Endothelial cell of umbilical vein (primary cell): Measurements from ENCODE around the gene SNX5. TPM values are rescaled to one million over a fixed set of nuclear protein-coding genes. Genes with fewer than 3 reads are reported as not detected.

Experiments used
- BruUV-seq: library from RNA; stranded (reverse); fragments of 400-500 nt; replicated peaks from 2 replicates; lab custom pipeline; 2021; lab: Mats Ljungman, UMichigan
- CTCF ChIA-PET: fragments of 300-600, 350-600 bp; sonication (Branson Sonifier 250); formaldehyde crosslinking; loops from one replicate; lab custom pipeline; 2021; ENCODE audit warnings: antibody characterized with exemption, inconsistent platforms; lab: Charles Lee
- POLR2A ChIA-PET: fragments of 300-600, 350-600 bp; sonication (Branson Sonifier 250); formaldehyde crosslinking; loops from one replicate; lab custom pipeline; 2021; ENCODE audit warnings: antibody characterized with exemption, inconsistent platforms; lab: Charles Lee
- DNase-seq: peaks from one replicate; pipeline ENCODE4 v3.0.0-alpha.2; 2011; ENCODE audit warnings: low read depth, low spot score
- FAIRE-seq: peaks from 2 replicates; lab custom pipeline; 2011; peaks lifted over from hg19 to GRCh38; lab: Jason Lieb, UNC
- H2AFZ ChIP-seq: 2 replicates; pipeline ENCODE4 v1.6.0; 2012; ENCODE audit warnings: low read depth, low read length, control low read depth, inconsistent platforms
- H3K27ac ChIP-seq: 2 replicates; pipeline ENCODE4 v1.5.1; 2011; ENCODE audit warnings: low read depth, mild to moderate bottlenecking, control low read depth, low read length, moderate library complexity; ENCODE audit not compliant: insufficient read depth
- H3K27me3 ChIP-seq, 2 experiments: 2 replicates each; pipeline versions ENCODE4 v1.6.0 to v1.6.1; 2011; ENCODE audit warnings: low read length in 2 of 2, mixed read lengths in 1 of 2; ENCODE audit not compliant: control insufficient read depth in 2 of 2, insufficient read depth in 2 of 2
- H3K36me3 ChIP-seq, 2 experiments: 2 replicates in 1 of 2; 3 replicates in 1 of 2; pipeline ENCODE4 v1.5.1; 2011; ENCODE audit warnings: low read length in 2 of 2, mild to moderate bottlenecking in 1 of 2, moderate library complexity in 1 of 2; ENCODE audit not compliant: control insufficient read depth in 2 of 2, insufficient read depth in 2 of 2; ENCODE audit errors: extremely low read depth in 1 of 2
- H3K4me1 ChIP-seq: 3 replicates; pipeline ENCODE4 v1.5.1; 2011; ENCODE audit warnings: mild to moderate bottlenecking, low read length; ENCODE audit not compliant: control insufficient read depth, insufficient read depth; ENCODE audit errors: extremely low read depth
- H3K4me2 ChIP-seq: 2 replicates; pipeline ENCODE4 v1.6.1; 2011; ENCODE audit warnings: low read length, control low read depth, mixed read lengths; ENCODE audit not compliant: insufficient read depth
- H3K4me3 ChIP-seq, 3 experiments: fragments of 200-600 bp in 1 of 3; sonication (generic), shearing (Covaris generic) in 1 of 3; replicated peaks in 1 of 3; 2 replicates each; pipeline ENCODE4 v1.5.1; 2011 to 2016; ENCODE audit warnings: control low read depth in 3 of 3, low read length in 3 of 3, mild to moderate bottlenecking in 2 of 3, inconsistent platforms in 1 of 3, low read depth in 1 of 3, moderate library complexity in 1 of 3; ENCODE audit not compliant: insufficient read depth in 1 of 3
- H3K79me2 ChIP-seq: 2 replicates; pipeline ENCODE4 v1.6.0; 2012; ENCODE audit warnings: low read length, inconsistent platforms; ENCODE audit not compliant: control insufficient read depth, insufficient read depth
- H3K9ac ChIP-seq: replicated peaks from 2 replicates; pipeline ENCODE3; 2011; ENCODE audit warnings: low read length, control low read depth; ENCODE audit not compliant: insufficient read depth; ENCODE audit errors: extremely low read depth
- H3K9me1 ChIP-seq: replicated peaks from 3 replicates; pipeline ENCODE4 v1.6.0; 2011; ENCODE audit warnings: mild to moderate bottlenecking, low read length; ENCODE audit not compliant: control insufficient read depth, insufficient read depth; ENCODE audit errors: extremely low read depth
- H3K9me3 ChIP-seq: replicated peaks from 2 replicates; pipeline ENCODE4 v1.5.1; 2012; ENCODE audit warnings: low read length, inconsistent platforms; ENCODE audit not compliant: control insufficient read depth, insufficient read depth
- H4K20me1 ChIP-seq: replicated peaks from 2 replicates; pipeline ENCODE3; 2011; ENCODE audit warnings: mild to moderate bottlenecking, low read length; ENCODE audit not compliant: control insufficient read depth, insufficient read depth; ENCODE audit errors: extremely low read depth
- EZH2 ChIP-seq: IDR thresholded peaks from 2 replicates; pipeline ENCODE4 v1.6.1; 2012; ENCODE audit warnings: borderline replicate concordance, low read depth, mild to moderate bottlenecking, moderate library complexity, low read length, inconsistent platforms; ENCODE audit not compliant: severe bottlenecking
- FOS ChIP-seq: IDR thresholded peaks from 2 replicates; pipeline ENCODE4 v1.6.1; 2011; ENCODE audit warnings: mild to moderate bottlenecking, low read length, moderate library complexity, borderline replicate concordance; ENCODE audit not compliant: insufficient read depth
- GATA2 ChIP-seq: IDR thresholded peaks from 2 replicates; pipeline ENCODE4 v1.7.0; 2011; ENCODE audit warnings: low read depth, mild to moderate bottlenecking, moderate library complexity, mixed read lengths, low read length; ENCODE audit not compliant: insufficient read length, insufficient read depth
- JUN ChIP-seq: IDR thresholded peaks from 2 replicates; pipeline ENCODE4 v1.6.1; 2011; ENCODE audit warnings: borderline replicate concordance, low read depth; ENCODE audit not compliant: insufficient read length, insufficient read depth
- MYC ChIP-seq: IDR thresholded peaks from one replicate; pipeline ENCODE4 v1.6.1; 2011; ENCODE audit warnings: mild to moderate bottlenecking, low read depth, low read length
- POLR2AphosphoS5 ChIP-seq: IDR thresholded peaks from 2 replicates; pipeline ENCODE4 v1.6.1; 2012; ENCODE audit warnings: low read depth, mild to moderate bottlenecking, control low read depth, low read length, moderate library complexity; ENCODE audit not compliant: insufficient read depth
- dilution Hi-C: fragments of 300-500 bp; cut with MboI; formaldehyde crosslinking; loops from one replicate; pipeline ENCODE4 v1.15.0; 2019; ENCODE audit warnings: low sequenced_read_pairs; ENCODE audit not compliant: extremely low pct_ligation_motif_present
- intact Hi-C: fragments of 100-400 bp; cut with micrococcal nuclease; formaldehyde crosslinking; loops from one replicate; pipeline ENCODE4 v1.10.0; 2022
- polyA plus RNA-seq, 4 experiments: library from polyadenylated mRNA; depleted of rRNA in 3 of 4; stranded (reverse) in 3 of 4; unstranded in 1 of 4; fragments of >200 nt; gene quantifications; 2 replicates each; pipeline versions ENCODE4 v1.2.1 to v1.2.3, GENCODE V29; 2011 to 2012; ENCODE audit warnings: missing spikeins in 1 of 4
- total RNA-seq: library from RNA; stranded (reverse); gene quantifications from 2 replicates; pipeline ENCODE4 v1.2.3, GENCODE V29; 2021

Gene SNX5
- total and polyA plus RNA-seq, 2 donors (not counting 3 experiments of a cell fraction or from before 2014, with no cell fraction given), result 76.2 to 121 TPM

DNA sequence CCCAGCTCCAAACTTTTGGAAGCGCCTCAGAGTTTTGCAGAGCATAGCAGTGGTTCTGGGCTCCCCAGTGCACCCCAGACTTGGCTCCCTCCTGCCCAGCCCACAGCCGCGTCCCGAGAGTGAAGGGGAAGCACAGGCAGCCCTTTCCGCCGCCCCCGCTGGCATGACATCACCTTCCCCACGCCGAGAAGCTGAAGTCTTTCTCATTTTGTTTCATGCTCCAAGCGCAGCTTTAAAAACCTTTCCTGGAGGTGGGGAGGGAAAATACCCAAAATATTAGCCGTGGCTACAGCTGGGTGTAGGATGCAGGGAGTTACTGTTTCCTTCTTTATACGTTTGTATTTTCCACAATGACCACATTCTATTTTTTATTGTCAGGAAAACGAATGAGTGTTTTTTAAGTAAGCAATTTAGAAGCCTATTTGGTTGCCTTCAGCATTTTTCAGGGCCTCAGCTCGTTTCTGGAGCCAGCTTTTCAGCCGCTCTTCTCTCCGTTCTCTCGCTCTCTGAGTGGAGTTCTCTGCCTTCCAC, 72.9 kb downstream of the SNX5 start:
- H4K20me1 ChIP-seq, result no peaks in the 10 kb centered on the region
- dilution Hi-C loops, result no loop called here
- TF ChIP-seq GATA2 (no peak), JUN (no peak), EZH2 (no peak), FOS (no peak), POLR2AphosphoS5 (no peak), MYC (no peak)
- H3K9ac ChIP-seq, result peak overlapping the region; percentile 70
- POLR2A ChIA-PET, result interaction anchor here (0.6 to 2.7 kb wide), 2 partner anchors 97 to 214 kb away, joined by 8 to 20 read pairs; partner anchors contain the start of gene RRBP1
- H3K27ac ChIP-seq, result peak overlapping the region; percentile 80
- H3K4me3 ChIP-seq, result peak overlapping the region in 1 of 3 experiments; percentile 6
- H3K4me1 ChIP-seq, result peaks cover 25% of the 10 kb centered on the region
- intact Hi-C loops, result loop anchor here (1.0 kb wide), 3 partner anchors 45 to 213 kb away; partner anchors contain the start of gene RRBP1
- CTCF ChIA-PET, result interaction anchor here (0.7 to 8.0 kb wide), 23 partner anchors 11 to 1092 kb away, joined by 3 to 110 read pairs (median 5); partner anchors contain the start of genes BANF2 and RRBP1
- DNase-seq (peak; percentile 73), FAIRE-seq (no peak)
- H3K9me1 ChIP-seq, result no peaks in the 10 kb centered on the region
- TSS peak; percentile 19 for BruUV-seq
- H3K27me3 ChIP-seq, result peaks cover 2 to 3% of the 10 kb centered on the region in 2 experiments
- H3K36me3 ChIP-seq, result no peaks in the 10 kb centered on the region
- H3K4me2 ChIP-seq, result peak overlapping the region; percentile 72
- no peaks in the 10 kb centered on the region for H3K9me3 ChIP-seq
- H3K79me2 ChIP-seq, result no peaks in the 10 kb centered on the region
- peak overlapping the region; percentile 52 for H2AFZ ChIP-seq

DNA sequence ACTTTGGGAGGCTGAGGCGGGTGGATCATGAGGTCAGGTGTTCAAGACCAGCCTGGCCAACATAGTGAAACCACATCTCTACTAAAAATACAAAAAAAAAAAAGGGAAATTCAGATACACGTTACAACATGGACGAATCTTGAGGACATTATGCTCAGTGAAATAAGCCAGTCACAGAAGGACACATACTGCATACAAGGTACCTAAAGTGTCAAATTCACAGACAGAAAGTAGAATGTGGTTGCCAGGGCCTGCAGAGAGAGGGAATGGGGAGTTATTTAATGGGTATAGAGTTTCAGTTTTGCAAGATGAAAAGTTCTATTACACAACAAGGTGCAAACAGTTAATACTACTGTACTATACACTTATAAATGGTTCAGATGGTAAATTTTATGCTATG, 75.1 kb downstream of the SNX5 start:
- Histone ChIP-seq H3K9me3 (no peaks in the 10 kb centered on the region), H3K79me2 (no peaks in the 10 kb centered on the region), H3K9me1 (no peaks in the 10 kb centered on the region), H4K20me1 (no peaks in the 10 kb centered on the region), H3K4me3 (no peak overlapping the region), H2AFZ (no peak overlapping the region), H3K27ac (no peak overlapping the region), H3K4me1 (peaks cover 25% of the 10 kb centered on the region), H3K9ac (no peak overlapping the region), H3K27me3 (no peaks in the 10 kb centered on the region), H3K4me2 (no peak overlapping the region), H3K36me3 (no peaks in the 10 kb centered on the region)
- DNase-seq (no peak), FAIRE-seq (no peak)
- POLR2A ChIA-PET, result no interaction called here
- intact Hi-C loops, result no loop called here
- BruUV-seq, result no TSS peak
- dilution Hi-C loops, result no loop called here
- no peak for TF ChIP-seq EZH2
- no peak for TF ChIP-seq FOS
- no peak for TF ChIP-seq POLR2AphosphoS5
- CTCF ChIA-PET, result interaction anchor here (0.6 to 8.0 kb wide), 2 partner anchors 26 to 212 kb away, joined by 3 to 110 read pairs; partner anchors contain the start of gene RRBP1
